ENCODE data around the gene PRDM5. TPM values are rescaled to one million over a fixed set of nuclear protein-coding genes. Genes with fewer than 3 reads are reported as not detected.
"Not testable (repeated sequence)": the region's sequence is repeated elsewhere in the genome, so short reads cannot be mapped to it uniquely, and the experiment has no call there.

The PRDM5 gene
- total and polyA plus RNA-seq, 2 donors: 3.7 to 76.5 TPM

GRCh38 chr4:120765260-120765680 is 157.3 kb downstream of the PRDM5 start:
- 82% methylated on average over 4 of the region's 4 CpGs for WGBS
- Histone ChIP-seq H3K4me1 (ENCODE audit: insufficient read depth) (no peaks in the 10 kb centered on the region), H3K4me3 (ENCODE audit: low read depth, low read length) (no peak overlapping the region), H3K36me3 (ENCODE audit: insufficient read depth) (no peaks in the 10 kb centered on the region), H3K27ac (ENCODE audit: low read depth) (no peak overlapping the region)
- no peak for DNase-seq (ENCODE audit: extremely low spot score)

DNA sequence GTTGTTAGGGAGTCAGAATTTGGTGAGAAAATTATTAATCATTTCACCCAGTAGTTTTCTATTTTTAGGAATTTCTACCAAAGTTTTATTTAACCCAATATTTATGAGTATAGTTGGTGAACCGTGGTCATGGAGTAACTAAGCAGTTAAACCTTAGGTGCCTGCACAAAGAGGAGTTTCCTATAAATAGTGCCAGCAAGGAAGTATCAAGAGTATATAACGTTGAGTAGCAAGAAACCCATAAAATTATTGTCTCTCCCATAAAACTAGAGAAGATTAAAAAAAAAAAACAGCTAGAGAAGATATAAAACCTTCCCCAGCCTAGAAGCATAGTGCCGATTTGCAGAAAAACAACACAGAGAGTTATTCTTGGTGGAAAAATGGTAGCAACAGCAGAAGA is 158.9 kb downstream of the PRDM5 start:
- H3K4me1 ChIP-seq (ENCODE audit: insufficient read depth): no peaks in the 10 kb centered on the region
- WGBS: 59% methylated on average over 3 of the region's 3 CpGs
- no peak overlapping the region for H3K4me3 ChIP-seq (ENCODE audit: low read depth, low read length)
- H3K36me3 ChIP-seq (ENCODE audit: insufficient read depth): no peaks in the 10 kb centered on the region
- H3K27ac ChIP-seq (ENCODE audit: low read depth): no peak overlapping the region
- no peak for DNase-seq (ENCODE audit: extremely low spot score)

DNA sequence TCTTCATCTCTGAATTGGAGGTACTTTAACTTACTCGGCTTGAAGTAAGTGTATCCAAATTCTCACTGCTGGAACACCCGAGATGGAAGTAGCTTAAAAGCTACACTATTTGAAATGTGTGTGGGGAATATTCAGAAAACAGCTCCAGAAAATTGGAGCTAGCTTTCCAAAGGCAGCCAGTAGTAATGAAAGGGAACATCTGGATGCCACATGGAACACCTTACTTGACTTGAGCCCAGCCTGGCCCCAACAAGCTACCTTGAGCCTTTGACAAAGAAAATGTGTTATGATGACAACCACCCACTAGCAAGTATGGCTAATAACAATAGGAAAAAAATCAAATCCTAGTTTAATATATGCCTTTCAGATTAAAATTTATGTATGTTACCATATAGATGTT is 161.5 kb downstream of the PRDM5 start:
- H3K4me1 ChIP-seq (ENCODE audit: insufficient read depth): no peaks in the 10 kb centered on the region
- no peak for DNase-seq (ENCODE audit: extremely low spot score)
- WGBS: 86% methylated on average over 2 of the region's 2 CpGs

GRCh38 chr4:120760047-120760446 is 162.5 kb downstream of the PRDM5 start:
- no peak overlapping the region for H3K27ac ChIP-seq (ENCODE audit: low read depth)
- DNase-seq (ENCODE audit: extremely low spot score): no peak
- no peaks in the 10 kb centered on the region for H3K4me1 ChIP-seq (ENCODE audit: insufficient read depth)
- no peak overlapping the region for H3K4me3 ChIP-seq (ENCODE audit: low read depth, low read length)
- 87% methylated on average over 2 of the region's 2 CpGs for WGBS
- H3K36me3 ChIP-seq (ENCODE audit: insufficient read depth): no peaks in the 10 kb centered on the region

More for the DNA sequence above, 161.5 kb downstream of the PRDM5 start:
- Histone ChIP-seq H3K36me3 (ENCODE audit: insufficient read depth) (no peaks in the 10 kb centered on the region), H3K27ac (ENCODE audit: low read depth) (no peak overlapping the region), H3K4me3 (ENCODE audit: low read depth, low read length) (no peak overlapping the region)

DNA sequence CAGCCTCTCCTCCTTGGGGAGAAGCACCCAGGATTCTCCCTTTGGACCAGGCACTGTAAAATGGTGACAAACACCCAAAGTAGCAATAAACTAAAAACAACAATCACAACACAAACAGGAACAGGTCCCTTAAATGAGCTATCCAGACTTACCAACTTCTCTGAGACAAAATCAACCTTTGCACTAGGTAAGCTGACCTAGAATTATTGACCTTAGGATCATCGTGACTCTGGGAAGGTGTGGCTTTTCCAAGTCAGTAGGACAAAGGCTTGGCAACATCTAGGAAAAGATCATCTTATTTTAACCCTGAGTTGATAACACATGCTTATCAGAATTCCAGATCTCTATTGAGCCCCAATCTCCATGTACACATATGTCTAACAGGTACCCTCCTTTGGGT is 166.7 kb downstream of the PRDM5 start:
- WGBS: 80% methylated on average over 1 of the region's 1 CpG
- Histone ChIP-seq H3K36me3 (ENCODE audit: insufficient read depth) (no peaks in the 10 kb centered on the region), H3K4me3 (ENCODE audit: low read depth, low read length) (no peak overlapping the region), H3K27ac (ENCODE audit: low read depth) (no peak overlapping the region), H3K4me1 (ENCODE audit: insufficient read depth) (no peaks in the 10 kb centered on the region)
- DNase-seq (ENCODE audit: extremely low spot score): no peak

DNA sequence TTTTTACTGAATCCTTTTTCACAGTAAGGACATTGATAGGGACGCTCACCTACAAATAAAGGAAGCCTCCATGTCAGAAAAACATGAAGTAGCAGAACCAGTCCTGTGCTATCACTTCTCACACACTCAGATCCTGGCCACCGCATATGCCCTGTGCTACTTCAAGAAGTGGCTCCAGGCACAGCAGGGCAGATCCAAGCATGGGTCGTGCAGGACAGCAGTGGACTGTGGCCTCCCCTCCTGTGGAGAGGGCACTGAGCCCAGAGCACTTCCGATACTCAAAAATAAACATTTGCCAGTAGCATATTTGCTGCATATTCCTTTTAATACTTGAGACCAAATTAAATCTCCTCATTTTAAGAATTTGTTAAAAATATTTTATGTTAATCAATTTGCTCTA is 167.9 kb downstream of the PRDM5 start:
- H3K4me3 ChIP-seq (ENCODE audit: low read depth, low read length): no peak overlapping the region
- no peak for DNase-seq (ENCODE audit: extremely low spot score)
- no peak overlapping the region for H3K27ac ChIP-seq (ENCODE audit: low read depth)
- H3K36me3 ChIP-seq (ENCODE audit: insufficient read depth): peaks cover 2% of the 10 kb centered on the region
- WGBS: 79% methylated on average over 4 of the region's 4 CpGs
- H3K4me1 ChIP-seq (ENCODE audit: insufficient read depth): no peaks in the 10 kb centered on the region

- DNase-seq (ENCODE audit: extremely low spot score): no peak
- H3K36me3 ChIP-seq (ENCODE audit: insufficient read depth): peaks cover 2% of the 10 kb centered on the region
- H3K27ac ChIP-seq (ENCODE audit: low read depth): no peak overlapping the region
- WGBS: 70% methylated on average over 1 of the region's 1 CpG
- H3K4me3 ChIP-seq (ENCODE audit: low read depth, low read length): no peak overlapping the region
- no peaks in the 10 kb centered on the region for H3K4me1 ChIP-seq (ENCODE audit: insufficient read depth)
Measured at GRCh38 chr4:120753854-120754253, 168.7 kb downstream of the PRDM5 start.

DNA sequence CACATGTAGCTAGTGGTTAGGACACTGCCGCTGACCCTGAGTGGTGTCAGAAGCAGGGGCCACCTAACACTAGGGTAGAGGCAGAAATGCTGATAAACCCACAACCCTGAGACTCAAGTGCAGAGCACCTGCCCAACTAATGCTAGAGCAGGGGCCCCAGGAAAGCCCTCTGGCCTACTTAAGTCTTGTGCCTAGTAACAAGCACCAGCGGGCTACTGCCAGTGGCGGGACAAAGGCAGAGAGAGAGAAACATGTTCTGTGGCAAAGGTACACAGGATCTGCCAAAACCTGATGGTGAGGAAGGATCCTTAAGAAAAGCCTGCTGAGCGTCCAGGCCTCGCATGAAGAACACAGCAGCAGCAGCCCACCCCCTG is 172.4 kb downstream of the PRDM5 start:
- Histone ChIP-seq H3K27ac (ENCODE audit: low read depth) (no peak overlapping the region), H3K36me3 (ENCODE audit: insufficient read depth) (peaks cover 2% of the 10 kb centered on the region), H3K4me3 (ENCODE audit: low read depth, low read length) (no peak overlapping the region), H3K4me1 (ENCODE audit: insufficient read depth) (no peaks in the 10 kb centered on the region)
- no peak for DNase-seq (ENCODE audit: extremely low spot score)
- 97% methylated on average over 5 of the region's 5 CpGs for WGBS

GRCh38 chr4:120749445-120750151 is 172.9 kb downstream of the PRDM5 start:
- no peak for DNase-seq (ENCODE audit: extremely low spot score)
- peaks cover 2% of the 10 kb centered on the region for H3K36me3 ChIP-seq (ENCODE audit: insufficient read depth)
- H3K4me3 ChIP-seq (ENCODE audit: low read depth, low read length): no peak overlapping the region
- no peaks in the 10 kb centered on the region for H3K4me1 ChIP-seq (ENCODE audit: insufficient read depth)
- H3K27ac ChIP-seq (ENCODE audit: low read depth): no peak overlapping the region
- 93% methylated on average over 6 of the region's 6 CpGs for WGBS

GRCh38 chr4:120741636-120742035 is 180.9 kb downstream of the PRDM5 start:
- not testable (repeated sequence) for DNase-seq (ENCODE audit: extremely low spot score); H3K4me3 ChIP-seq (ENCODE audit: low read depth, low read length); H3K36me3 ChIP-seq (ENCODE audit: insufficient read depth); H3K27ac ChIP-seq (ENCODE audit: low read depth); H3K4me1 ChIP-seq (ENCODE audit: insufficient read depth)
- 80% methylated on average over 9 of the region's 9 CpGs for WGBS

- no peak for DNase-seq (ENCODE audit: extremely low spot score)
- no peak overlapping the region for H3K4me3 ChIP-seq (ENCODE audit: low read depth, low read length)
- WGBS: 92% methylated on average over 9 of the region's 9 CpGs
- H3K4me1 ChIP-seq (ENCODE audit: insufficient read depth): no peaks in the 10 kb centered on the region
- no peak overlapping the region for H3K27ac ChIP-seq (ENCODE audit: low read depth)
- no peaks in the 10 kb centered on the region for H3K36me3 ChIP-seq (ENCODE audit: insufficient read depth)
Measured at GRCh38 chr4:120736312-120736711, 186.2 kb downstream of the PRDM5 start.

- Histone ChIP-seq H3K4me1 (ENCODE audit: insufficient read depth) (no peaks in the 10 kb centered on the region), H3K4me3 (ENCODE audit: low read depth, low read length) (no peak overlapping the region), H3K27ac (ENCODE audit: low read depth) (no peak overlapping the region), H3K36me3 (ENCODE audit: insufficient read depth) (no peaks in the 10 kb centered on the region)
- 90% methylated on average over 4 of the region's 4 CpGs for WGBS
- DNase-seq (ENCODE audit: extremely low spot score): no peak
Measured at GRCh38 chr4:120733968-120734367, 188.6 kb downstream of the PRDM5 start.

GRCh38 chr4:120733054-120733453 is 189.5 kb downstream of the PRDM5 start:
- Histone ChIP-seq H3K36me3 (ENCODE audit: insufficient read depth) (no peaks in the 10 kb centered on the region), H3K4me3 (ENCODE audit: low read depth, low read length) (no peak overlapping the region), H3K4me1 (ENCODE audit: insufficient read depth) (no peaks in the 10 kb centered on the region), H3K27ac (ENCODE audit: low read depth) (no peak overlapping the region)
- no peak for DNase-seq (ENCODE audit: extremely low spot score)
- WGBS: 70% methylated on average over 2 of the region's 2 CpGs

- no peak for DNase-seq (ENCODE audit: extremely low spot score)
- H3K36me3 ChIP-seq (ENCODE audit: insufficient read depth): no peaks in the 10 kb centered on the region
- no peaks in the 10 kb centered on the region for H3K4me1 ChIP-seq (ENCODE audit: insufficient read depth)
- WGBS: 96% methylated on average over 3 of the region's 3 CpGs
- H3K27ac ChIP-seq (ENCODE audit: low read depth): no peak overlapping the region
- H3K4me3 ChIP-seq (ENCODE audit: low read depth, low read length): no peak overlapping the region
Measured at GRCh38 chr4:120731561-120731960, 191.0 kb downstream of the PRDM5 start.
